HG03354 (cell line): ENCODE data around the gene CLPTM1.
A peak's percentile ranks its signal among the peaks of the same experiment; 100 is the strongest.
"Not testable (repeated sequence)": the region's sequence is repeated elsewhere in the genome, so short reads cannot be mapped to it uniquely, and the experiment has no call there.

Experiments used
- ATAC-seq: cut with Tn5 transposase; IDR thresholded peaks from one replicate; pipeline ENCODE4 v1.9.1; 2021; ENCODE audit warnings: mild to moderate bottlenecking; ENCODE audit not compliant: unreplicated experiment, poor library complexity, severe bottlenecking

Gene CLPTM1, protein sequence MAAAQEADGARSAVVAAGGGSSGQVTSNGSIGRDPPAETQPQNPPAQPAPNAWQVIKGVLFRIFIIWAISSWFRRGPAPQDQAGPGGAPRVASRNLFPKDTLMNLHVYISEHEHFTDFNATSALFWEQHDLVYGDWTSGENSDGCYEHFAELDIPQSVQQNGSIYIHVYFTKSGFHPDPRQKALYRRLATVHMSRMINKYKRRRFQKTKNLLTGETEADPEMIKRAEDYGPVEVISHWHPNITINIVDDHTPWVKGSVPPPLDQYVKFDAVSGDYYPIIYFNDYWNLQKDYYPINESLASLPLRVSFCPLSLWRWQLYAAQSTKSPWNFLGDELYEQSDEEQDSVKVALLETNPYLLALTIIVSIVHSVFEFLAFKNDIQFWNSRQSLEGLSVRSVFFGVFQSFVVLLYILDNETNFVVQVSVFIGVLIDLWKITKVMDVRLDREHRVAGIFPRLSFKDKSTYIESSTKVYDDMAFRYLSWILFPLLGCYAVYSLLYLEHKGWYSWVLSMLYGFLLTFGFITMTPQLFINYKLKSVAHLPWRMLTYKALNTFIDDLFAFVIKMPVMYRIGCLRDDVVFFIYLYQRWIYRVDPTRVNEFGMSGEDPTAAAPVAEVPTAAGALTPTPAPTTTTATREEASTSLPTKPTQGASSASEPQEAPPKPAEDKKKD

DNA sequence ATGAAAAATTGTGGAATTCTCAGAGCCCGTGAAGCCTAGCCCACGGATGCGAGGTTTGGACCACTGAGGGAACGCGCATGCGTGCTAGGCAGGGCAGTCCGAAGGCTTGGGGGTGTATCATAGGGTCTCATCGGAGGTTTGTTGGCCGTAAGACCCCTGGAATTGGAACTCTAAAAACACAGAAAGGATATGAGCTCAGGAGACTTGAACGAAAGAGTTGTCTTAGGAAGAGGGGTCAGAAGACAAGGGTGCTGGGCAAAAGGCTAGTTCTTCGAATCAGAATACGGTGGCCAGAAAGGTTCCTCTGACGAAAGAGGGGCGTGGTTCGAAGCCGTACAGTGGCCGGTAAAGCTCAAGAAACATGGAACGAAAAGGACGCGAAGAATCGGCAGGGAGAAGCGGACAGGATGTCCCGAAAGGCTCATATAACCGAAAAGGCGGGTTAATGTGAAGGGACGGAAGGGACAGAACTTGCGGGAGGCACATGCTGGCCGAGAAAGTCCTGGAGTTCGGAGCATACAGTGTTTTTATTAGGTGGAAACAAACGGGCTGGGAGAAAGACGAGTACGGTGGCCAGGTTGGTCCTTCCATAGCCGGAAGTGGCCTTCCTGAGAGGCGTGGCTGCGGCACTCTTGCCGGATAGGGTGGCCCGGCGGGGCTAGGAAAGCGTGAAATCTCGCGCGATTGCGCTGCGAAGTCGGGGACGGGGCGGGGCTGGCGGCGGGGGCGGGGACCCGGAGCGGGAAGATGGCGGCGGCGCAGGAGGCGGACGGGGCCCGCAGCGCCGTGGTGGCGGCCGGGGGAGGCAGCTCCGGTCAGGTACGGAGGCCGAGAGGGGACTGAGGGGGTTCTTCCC is at the start of gene CLPTM1:
Gene CLPTM1 (plus strand): TSS at position 732 of the 856 bp plus-strand sequence. CDS start 16 bp downstream, at position 748.
- peak; percentile 83 for ATAC-seq

DNA sequence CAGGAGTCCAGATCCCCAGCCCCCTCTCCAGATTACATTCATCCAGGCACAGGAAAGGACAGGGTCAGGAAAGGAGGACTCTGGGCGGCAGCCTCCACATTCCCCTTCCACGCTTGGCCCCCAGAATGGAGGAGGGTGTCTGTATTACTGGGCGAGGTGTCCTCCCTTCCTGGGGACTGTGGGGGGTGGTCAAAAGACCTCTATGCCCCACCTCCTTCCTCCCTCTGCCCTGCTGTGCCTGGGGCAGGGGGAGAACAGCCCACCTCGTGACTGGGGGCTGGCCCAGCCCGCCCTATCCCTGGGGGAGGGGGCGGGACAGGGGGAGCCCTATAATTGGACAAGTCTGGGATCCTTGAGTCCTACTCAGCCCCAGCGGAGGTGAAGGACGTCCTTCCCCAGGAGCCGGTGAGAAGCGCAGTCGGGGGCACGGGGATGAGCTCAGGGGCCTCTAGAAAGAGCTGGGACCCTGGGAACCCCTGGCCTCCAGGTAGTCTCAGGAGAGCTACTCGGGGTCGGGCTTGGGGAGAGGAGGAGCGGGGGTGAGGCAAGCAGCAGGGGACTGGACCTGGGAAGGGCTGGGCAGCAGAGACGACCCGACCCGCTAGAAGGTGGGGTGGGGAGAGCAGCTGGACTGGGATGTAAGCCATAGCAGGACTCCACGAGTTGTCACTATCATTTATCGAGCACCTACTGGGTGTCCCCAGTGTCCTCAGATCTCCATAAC is 49.6 kb upstream of the CLPTM1 start, which contains the start of gene APOE:
Gene APOE (plus strand): TSS at position 360 of the 724 bp plus-strand sequence. CDS start 829 bp downstream, outside the sequence.
- ATAC-seq, result no peak

- ATAC-seq, result no peak
Observed at GRCh38 chr19:44907613-44908012, 47.6 kb upstream of the CLPTM1 start.

GRCh38 chr19:44908074-44908835 is 46.9 kb upstream of the CLPTM1 start:
- ATAC-seq, result no peak

GRCh38 chr19:44908836-44909261 is 46.3 kb upstream of the CLPTM1 start:
- no peak for ATAC-seq

- ATAC-seq, result no peak
Observed at GRCh38 chr19:44909775-44910174, 45.4 kb upstream of the CLPTM1 start.

GRCh38 chr19:44911896-44912295 is 43.3 kb upstream of the CLPTM1 start:
- ATAC-seq, result not testable (repeated sequence)

DNA sequence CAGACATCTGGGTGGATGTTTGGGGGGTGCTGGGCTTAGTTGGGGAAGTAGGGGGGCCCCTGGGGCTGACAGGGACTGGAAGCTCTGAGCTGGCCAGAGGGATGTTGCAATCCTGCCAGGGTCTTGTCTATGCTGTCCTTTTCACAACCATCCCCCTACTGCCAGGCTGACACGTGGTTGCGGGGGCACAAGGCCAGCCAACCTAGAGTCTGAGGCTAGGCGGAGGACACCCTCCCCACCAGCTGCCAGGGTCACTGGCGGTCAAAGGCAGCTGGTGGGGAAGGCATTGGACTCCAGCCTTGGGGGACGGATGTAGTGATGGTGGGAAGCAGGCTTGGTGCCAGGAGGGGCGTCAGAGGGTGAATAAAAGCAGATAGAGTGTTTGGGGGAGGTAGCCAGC is 42.3 kb upstream of the CLPTM1 start:
- ATAC-seq, result no peak

GRCh38 chr19:44913512-44914432 is 41.4 kb upstream of the CLPTM1 start:
- not testable (repeated sequence) for ATAC-seq

- ATAC-seq, result peak; percentile 93
Observed at GRCh38 chr19:44914433-44915206, 40.6 kb upstream of the CLPTM1 start, which contains the start of gene APOC1. Gene APOC1, plus strand, starts transcription at chr19:44914608. Its CDS starts 284 bp downstream, at chr19:44914892.

DNA sequence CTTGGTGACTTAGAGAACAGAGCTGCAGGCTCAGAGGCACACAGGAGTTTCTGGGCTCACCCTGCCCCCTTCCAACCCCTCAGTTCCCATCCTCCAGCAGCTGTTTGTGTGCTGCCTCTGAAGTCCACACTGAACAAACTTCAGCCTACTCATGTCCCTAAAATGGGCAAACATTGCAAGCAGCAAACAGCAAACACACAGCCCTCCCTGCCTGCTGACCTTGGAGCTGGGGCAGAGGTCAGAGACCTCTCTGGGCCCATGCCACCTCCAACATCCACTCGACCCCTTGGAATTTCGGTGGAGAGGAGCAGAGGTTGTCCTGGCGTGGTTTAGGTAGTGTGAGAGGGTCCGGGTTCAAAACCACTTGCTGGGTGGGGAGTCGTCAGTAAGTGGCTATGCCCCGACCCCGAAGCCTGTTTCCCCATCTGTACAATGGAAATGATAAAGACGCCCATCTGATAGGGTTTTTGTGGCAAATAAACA is 30.9 kb upstream of the CLPTM1 start:
- ATAC-seq, result no peak

GRCh38 chr19:44925114-44925891 is 29.9 kb upstream of the CLPTM1 start:
- no peak for ATAC-seq

DNA sequence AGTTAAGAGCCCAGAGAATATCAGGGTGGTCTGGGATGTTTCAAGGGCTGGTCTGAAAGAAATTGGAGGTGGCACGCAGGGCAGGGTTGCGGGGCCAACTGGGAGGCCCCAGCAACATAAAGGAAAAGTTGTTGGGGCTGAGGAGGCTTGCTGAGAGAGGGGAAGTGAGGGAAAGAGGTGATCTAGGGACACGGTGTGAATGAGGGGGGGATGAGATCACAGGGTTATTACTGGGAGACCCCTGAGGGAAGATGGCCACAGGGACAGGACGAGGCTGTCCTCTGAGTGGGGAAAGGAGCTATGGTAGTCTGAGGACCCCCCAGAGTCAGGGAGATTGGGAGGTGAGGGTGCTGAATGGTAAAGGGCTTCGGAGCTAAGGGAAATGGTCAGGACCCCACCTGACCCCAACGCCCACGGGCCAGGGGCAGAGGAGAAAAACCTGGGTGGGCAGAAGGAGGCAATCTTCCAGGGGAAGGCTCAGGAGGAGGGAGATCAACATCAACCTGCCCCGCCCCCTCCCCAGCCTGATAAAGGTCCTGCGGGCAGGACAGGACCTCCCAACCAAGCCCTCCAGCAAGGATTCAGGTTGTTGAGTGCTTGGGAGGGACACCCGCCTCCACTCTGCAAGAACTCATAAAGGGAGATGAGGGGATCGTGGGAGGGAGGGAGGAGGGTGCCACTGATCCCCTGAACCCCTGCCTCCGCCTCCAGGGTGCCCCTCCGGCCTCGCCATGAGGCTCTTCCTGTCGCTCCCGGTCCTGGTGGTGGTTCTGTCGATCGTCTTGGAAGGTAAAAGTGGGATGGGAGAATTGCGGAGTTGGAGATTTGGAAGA is 28.7 kb upstream of the CLPTM1 start:
- peak; percentile 8 for ATAC-seq

DNA sequence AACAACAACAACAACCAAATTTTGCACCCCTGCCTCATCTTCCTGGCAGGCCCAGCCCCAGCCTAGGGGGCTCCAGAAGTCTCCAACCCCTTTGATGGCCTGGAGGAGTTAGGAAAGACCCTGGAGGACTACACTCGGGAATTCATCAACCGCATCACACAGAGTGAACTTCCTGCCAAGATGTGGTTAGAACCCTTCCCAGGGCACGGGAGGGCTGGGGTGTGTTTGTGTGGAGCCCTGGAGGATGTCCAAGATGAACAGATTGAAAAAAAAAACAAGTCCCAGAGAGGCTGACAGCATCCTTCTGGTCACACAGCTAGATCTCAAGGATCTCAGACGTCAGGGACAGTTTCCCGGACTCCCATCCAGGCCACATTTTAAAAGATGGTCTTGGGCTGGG is 27.4 kb upstream of the CLPTM1 start:
- ATAC-seq, result no peak

DNA sequence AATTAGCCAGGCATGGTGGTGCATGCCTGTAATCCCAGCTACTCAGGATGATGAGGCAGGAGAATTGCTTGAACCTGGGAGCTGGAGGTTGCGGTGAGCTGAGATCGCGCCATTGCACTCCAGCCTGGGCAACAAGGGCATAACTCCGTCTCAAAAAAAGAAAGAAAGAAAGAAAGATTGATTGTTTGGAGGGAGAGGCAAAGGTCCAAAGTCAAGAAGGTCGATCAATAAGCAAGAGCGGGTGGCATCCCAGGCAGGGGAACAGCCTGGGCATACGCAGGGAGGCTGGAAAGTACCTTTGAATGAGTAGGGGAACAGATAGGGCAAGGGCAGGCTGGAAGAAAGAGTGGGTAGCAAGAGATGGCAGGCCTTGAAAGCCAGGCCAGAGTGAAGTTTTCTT is 25.1 kb upstream of the CLPTM1 start:
- ATAC-seq, result no peak
